Activated naive CD8-positive, alpha-beta T cell (primary cell): ENCODE measurements around the gene FLT3.
A peak's percentile ranks its signal among the peaks of the same experiment; 100 is the strongest.
"Not testable (repeated sequence)": the region's sequence is repeated elsewhere in the genome, so short reads cannot be mapped to it uniquely, and the experiment has no call there.

Experiments
- H3K27ac Mint-ChIP-seq: one replicate; pipeline ENCODE4 v1.8.0; 2021; ENCODE audit warnings: mixed read lengths
- H3K27me3 Mint-ChIP-seq: one replicate; pipeline ENCODE4 v1.8.0; 2021; ENCODE audit warnings: mixed read lengths
- H3K36me3 Mint-ChIP-seq: one replicate; pipeline ENCODE4 v1.8.0; 2021; ENCODE audit warnings: mixed read lengths
- H3K4me1 Mint-ChIP-seq: one replicate; pipeline ENCODE4 v1.8.0; 2021; ENCODE audit warnings: low read depth, mixed read lengths
- H3K4me3 Mint-ChIP-seq: one replicate; pipeline ENCODE4 v1.8.0; 2021; ENCODE audit warnings: mild to moderate bottlenecking, mixed read lengths
- H3K9me3 Mint-ChIP-seq: one replicate; pipeline ENCODE4 v1.8.0; 2021; ENCODE audit warnings: low read depth, mixed read lengths

FLT3 gene

DNA sequence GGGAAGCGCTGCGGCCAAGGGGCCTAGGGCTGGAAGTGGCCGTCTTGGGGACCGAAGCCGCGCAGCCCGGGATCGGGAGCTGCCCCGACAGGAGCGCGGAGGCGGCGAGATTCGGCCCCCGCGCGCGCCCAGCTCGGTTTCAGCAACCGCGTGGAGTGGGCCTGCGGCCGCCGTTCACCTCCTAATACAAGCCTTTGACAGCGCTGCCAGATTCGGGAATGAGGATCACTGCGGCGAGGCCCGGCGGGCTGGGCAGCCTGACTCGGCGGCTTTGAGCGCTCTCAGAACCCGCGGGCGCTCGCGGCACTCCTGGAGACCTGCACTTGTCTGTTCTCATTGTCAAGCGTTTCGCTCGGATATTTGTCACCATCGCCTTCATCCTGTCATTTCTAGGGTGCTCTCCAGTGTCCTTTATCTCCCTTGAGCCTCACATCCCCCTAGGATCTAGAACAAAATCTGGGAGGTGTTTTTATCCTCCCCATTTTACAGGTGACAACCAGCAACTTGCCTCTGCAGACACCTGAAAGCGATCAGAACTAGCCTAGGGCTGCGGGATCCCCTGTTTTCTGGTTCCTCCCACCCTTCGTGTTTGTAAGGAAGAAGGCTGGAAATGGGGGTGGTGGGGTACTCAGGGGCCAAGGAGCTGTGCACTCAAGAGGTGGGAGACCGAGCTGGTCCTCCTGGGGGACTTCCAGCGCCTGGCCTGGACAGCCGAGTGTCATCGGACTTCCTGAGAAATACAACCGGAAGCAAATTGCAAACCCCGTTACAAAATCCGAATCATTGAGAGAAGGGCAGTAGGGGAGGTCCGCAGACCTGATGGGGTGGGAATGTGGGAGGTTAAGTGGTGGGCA, 129.8 kb downstream of the FLT3 start:
- Mint-ChIP-seq H3K27ac (no peak overlapping the region), H3K36me3 (no peaks in the 10 kb centered on the region), H3K27me3 (peaks cover 47% of the 10 kb centered on the region), H3K9me3 (no peaks in the 10 kb centered on the region), H3K4me1 (peaks cover 20% of the 10 kb centered on the region), H3K4me3 (no peak overlapping the region)

DNA sequence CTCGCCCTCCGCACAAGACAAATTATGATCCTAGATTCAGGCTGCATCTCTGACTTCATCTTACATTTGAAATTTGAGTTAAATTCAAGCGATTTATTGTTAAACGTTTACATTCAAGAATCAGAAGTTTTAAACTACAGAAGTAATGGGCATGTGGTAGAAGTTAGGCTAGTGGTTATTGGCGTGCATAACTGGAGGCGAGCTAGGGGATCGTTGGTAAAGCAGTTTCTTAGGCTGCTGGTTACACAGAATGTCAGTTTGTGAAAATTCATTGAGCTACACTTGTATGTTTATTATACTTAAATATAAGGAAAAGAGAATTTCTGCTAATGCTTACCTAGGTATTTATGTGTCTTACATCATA, 130.5 kb downstream of the FLT3 start:
- no peaks in the 10 kb centered on the region for H3K9me3 Mint-ChIP-seq
- peak overlapping the region; percentile 27 for H3K4me3 Mint-ChIP-seq
- peaks cover 20% of the 10 kb centered on the region for H3K4me1 Mint-ChIP-seq
- no peaks in the 10 kb centered on the region for H3K36me3 Mint-ChIP-seq
- peaks cover 46% of the 10 kb centered on the region for H3K27me3 Mint-ChIP-seq
- no peak overlapping the region for H3K27ac Mint-ChIP-seq

DNA sequence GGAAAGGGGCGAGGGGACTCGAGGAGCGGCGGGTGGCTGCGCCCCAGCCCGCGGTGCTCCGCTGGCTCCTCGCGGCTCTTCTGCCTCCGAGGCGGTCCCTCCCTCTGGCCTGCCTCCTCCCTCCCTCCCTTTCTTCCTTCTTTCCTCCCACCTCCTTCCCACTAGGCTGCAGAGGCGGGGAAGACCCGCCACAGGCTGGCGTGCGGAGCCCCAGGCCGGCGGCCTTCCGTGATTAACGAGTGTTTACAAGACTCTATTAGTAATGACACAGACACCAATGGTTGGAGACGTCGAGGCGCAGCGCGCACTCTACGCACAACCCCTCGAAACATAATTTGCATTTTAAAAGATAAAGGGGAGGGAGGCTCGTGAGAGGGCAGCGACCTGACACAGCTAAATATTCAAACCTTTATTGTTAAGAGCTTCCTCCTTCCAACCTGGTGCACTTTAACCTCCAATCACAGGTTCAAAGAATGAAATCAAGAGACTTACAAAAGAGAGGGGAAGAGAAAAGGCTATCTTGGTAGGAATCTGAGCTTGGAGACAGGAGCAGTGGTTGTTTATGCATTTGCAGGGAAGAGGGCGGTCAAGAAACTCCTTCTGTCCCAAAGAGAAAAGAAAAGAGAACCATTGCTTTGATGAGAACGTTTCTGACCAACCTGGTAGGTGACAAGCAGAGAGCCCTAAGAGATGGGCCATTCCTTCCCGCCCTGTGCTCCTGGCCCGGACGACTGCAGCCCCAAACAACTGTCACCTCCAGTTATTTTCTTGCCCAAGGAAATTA, 131.1 kb downstream of the FLT3 start, which contains the start of gene CDX2:
Gene CDX2, minus strand, starts transcription at position 234 of the 784 bp plus-strand sequence. CDS start 309 bp downstream, outside the sequence.
- Mint-ChIP-seq H3K27me3 (peaks cover 44% of the 10 kb centered on the region), H3K4me3 (peak within 1 kb of the TSS; percentile 73)

GRCh38 chr13:27968316-27969081, 131.9 kb downstream of the FLT3 start:
- Mint-ChIP-seq H3K27me3 (peaks cover 45% of the 10 kb centered on the region), H3K9me3 (no peaks in the 10 kb centered on the region), H3K4me1 (peaks cover 20% of the 10 kb centered on the region), H3K36me3 (no peaks in the 10 kb centered on the region), H3K27ac (no peak overlapping the region), H3K4me3 (no peak overlapping the region)

More for the DNA sequence above, 131.1 kb downstream of the FLT3 start, which contains the start of gene CDX2:
- Mint-ChIP-seq H3K4me1 (peaks cover 20% of the 10 kb centered on the region), H3K36me3 (no peaks in the 10 kb centered on the region), H3K9me3 (no peaks in the 10 kb centered on the region), H3K27ac (no peak within 1 kb of the TSS)

DNA sequence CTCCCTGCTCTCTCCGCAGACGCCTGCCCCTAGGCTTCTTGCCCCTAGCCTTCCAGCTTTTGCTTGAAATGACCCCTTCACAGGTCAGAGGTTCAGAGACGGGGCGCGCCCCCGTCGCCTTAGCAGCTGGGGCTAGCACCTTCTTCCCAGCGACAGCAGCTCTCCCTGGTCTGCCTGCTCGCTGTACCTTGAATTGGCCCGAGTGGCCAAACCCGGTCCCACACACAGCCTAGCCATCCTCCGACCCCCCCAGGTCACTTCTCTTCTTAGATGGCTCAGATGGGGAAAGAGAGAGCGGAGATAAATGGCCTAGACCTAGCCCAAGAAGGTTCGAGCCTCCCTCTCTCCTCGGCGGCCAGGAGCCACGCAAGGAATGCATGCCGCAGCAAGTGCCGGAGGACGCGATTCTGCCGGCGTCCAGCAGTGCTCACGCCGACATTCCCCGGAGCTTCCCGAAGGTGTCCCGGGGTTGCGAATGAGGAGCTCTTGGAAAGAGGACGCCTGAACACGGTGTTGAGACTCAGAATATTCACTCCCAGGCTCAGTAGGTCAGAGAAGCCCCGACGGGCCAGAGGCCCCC, 132.6 kb downstream of the FLT3 start:
- no peaks in the 10 kb centered on the region for H3K36me3 Mint-ChIP-seq
- H3K4me1 Mint-ChIP-seq, result peaks cover 20% of the 10 kb centered on the region
- H3K27ac Mint-ChIP-seq, result peak overlapping the region; percentile 22
- H3K9me3 Mint-ChIP-seq, result no peaks in the 10 kb centered on the region
- H3K27me3 Mint-ChIP-seq, result peaks cover 48% of the 10 kb centered on the region
- peak overlapping the region; percentile 74 for H3K4me3 Mint-ChIP-seq

GRCh38 chr13:27967203-27967735, 133.1 kb downstream of the FLT3 start:
- Mint-ChIP-seq H3K36me3 (no peaks in the 10 kb centered on the region), H3K9me3 (no peaks in the 10 kb centered on the region), H3K27ac (no peak overlapping the region), H3K4me3 (peak overlapping the region; percentile 74), H3K4me1 (peaks cover 20% of the 10 kb centered on the region), H3K27me3 (peaks cover 50% of the 10 kb centered on the region)

GRCh38 chr13:27966641-27967202, 133.7 kb downstream of the FLT3 start:
- Mint-ChIP-seq H3K36me3 (no peaks in the 10 kb centered on the region), H3K9me3 (no peaks in the 10 kb centered on the region), H3K27ac (no peak overlapping the region), H3K4me3 (no peak overlapping the region), H3K4me1 (peaks cover 23% of the 10 kb centered on the region), H3K27me3 (peaks cover 50% of the 10 kb centered on the region)

GRCh38 chr13:27965740-27966640, 134.4 kb downstream of the FLT3 start:
- no peak overlapping the region for H3K27ac Mint-ChIP-seq
- H3K4me1 Mint-ChIP-seq, result peaks cover 23% of the 10 kb centered on the region
- H3K27me3 Mint-ChIP-seq, result peaks cover 49% of the 10 kb centered on the region
- no peak overlapping the region for H3K4me3 Mint-ChIP-seq
- no peaks in the 10 kb centered on the region for H3K36me3 Mint-ChIP-seq
- no peaks in the 10 kb centered on the region for H3K9me3 Mint-ChIP-seq

GRCh38 chr13:27965343-27965739, 135.0 kb downstream of the FLT3 start:
- Mint-ChIP-seq H3K4me1 (peaks cover 23% of the 10 kb centered on the region), H3K9me3 (no peaks in the 10 kb centered on the region), H3K27ac (no peak overlapping the region), H3K36me3 (no peaks in the 10 kb centered on the region), H3K27me3 (peaks cover 45% of the 10 kb centered on the region), H3K4me3 (no peak overlapping the region)

DNA sequence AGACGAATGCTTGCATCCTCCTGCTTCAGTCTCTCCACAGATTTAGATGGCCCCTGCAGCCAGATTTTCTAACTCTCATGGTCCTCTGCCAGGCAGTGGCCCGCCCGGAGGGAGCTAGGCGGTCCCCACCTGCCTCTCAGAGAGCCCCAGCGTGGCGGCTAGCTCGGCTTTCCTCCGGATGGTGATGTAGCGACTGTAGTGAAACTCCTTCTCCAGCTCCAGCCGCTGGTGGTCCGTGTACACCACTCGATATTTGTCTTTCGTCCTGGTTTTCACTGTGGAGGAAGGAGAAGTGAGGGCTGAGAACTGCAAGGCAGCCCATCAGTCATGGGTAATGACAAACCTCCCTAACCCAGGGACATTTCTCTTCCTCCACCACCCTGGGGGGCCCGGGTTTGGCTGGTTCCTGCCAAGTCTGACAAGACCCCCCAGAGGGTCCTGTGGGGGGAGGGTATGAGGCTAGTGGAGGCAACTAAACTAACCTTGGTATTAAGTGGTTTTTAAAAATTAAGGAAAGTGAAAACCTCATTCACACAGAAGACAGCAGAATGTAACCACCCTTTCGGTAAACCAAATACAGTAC, 135.5 kb downstream of the FLT3 start:
- H3K4me1 Mint-ChIP-seq, result peaks cover 27% of the 10 kb centered on the region
- no peak overlapping the region for H3K27ac Mint-ChIP-seq
- no peak overlapping the region for H3K4me3 Mint-ChIP-seq
- H3K9me3 Mint-ChIP-seq, result no peaks in the 10 kb centered on the region
- H3K36me3 Mint-ChIP-seq, result no peaks in the 10 kb centered on the region
- H3K27me3 Mint-ChIP-seq, result peaks cover 46% of the 10 kb centered on the region

DNA sequence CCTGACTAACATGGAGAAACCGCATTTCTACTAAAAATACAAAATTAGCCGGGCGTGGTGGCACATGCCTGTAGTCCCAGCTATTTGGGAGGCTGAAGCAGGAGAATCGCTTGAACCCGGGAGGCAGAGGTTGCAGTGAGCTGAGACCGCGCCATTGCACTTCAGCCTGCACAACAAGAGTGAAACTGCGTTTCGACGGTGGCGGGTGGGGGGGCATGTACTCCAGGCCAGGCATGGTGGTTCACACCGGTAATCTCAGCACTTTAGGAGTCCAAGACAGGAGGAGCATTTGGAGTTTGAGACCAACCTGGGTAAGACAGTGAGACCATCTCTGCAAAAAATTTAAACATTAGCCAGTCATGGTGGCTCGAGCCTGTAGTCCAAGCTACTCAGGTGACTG, 136.2 kb downstream of the FLT3 start:
- peaks cover 24% of the 10 kb centered on the region for H3K4me1 Mint-ChIP-seq
- H3K4me3 Mint-ChIP-seq, H3K36me3 Mint-ChIP-seq, H3K27ac Mint-ChIP-seq, H3K9me3 Mint-ChIP-seq: not testable (repeated sequence)
- H3K27me3 Mint-ChIP-seq, result peaks cover 43% of the 10 kb centered on the region

- H3K9me3 Mint-ChIP-seq, result no peaks in the 10 kb centered on the region
- no peaks in the 10 kb centered on the region for H3K36me3 Mint-ChIP-seq
- peaks cover 47% of the 10 kb centered on the region for H3K27me3 Mint-ChIP-seq
- H3K4me3 Mint-ChIP-seq, result no peak overlapping the region
- H3K27ac Mint-ChIP-seq, result no peak overlapping the region
- peaks cover 22% of the 10 kb centered on the region for H3K4me1 Mint-ChIP-seq
Observed at GRCh38 chr13:27963491-27963890, 136.9 kb downstream of the FLT3 start.

DNA sequence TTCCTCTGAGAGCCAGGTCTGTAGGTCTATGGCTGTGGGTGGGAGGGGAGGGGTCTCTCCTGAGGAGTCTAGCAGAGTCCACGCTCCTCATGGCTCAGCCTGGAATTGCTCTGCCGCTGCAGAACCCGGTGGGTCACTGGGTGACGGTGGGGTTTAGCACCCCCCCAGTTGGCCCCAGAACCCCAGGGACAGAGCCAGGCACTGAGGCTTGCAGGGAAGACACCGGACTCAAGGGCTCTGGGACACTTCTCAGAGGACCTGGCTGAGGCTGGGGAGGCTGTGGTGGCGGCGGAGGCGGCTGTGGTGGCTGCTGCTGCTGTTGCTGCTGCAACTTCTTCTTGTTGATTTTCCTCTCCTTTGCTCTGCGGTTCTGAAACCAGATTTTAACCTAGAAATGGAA, 137.4 kb downstream of the FLT3 start:
- H3K36me3 Mint-ChIP-seq, result no peaks in the 10 kb centered on the region
- peaks cover 46% of the 10 kb centered on the region for H3K27me3 Mint-ChIP-seq
- no peak overlapping the region for H3K4me3 Mint-ChIP-seq
- peaks cover 21% of the 10 kb centered on the region for H3K4me1 Mint-ChIP-seq
- H3K9me3 Mint-ChIP-seq, result no peaks in the 10 kb centered on the region
- no peak overlapping the region for H3K27ac Mint-ChIP-seq
